HG03558 (cell line): ENCODE measurements around the gene BRIX1.

ENCODE experiments used
- ATAC-seq: cut with Tn5 transposase; IDR thresholded peaks from one replicate; pipeline ENCODE4 v1.9.1; 2021; ENCODE audit warnings: moderate number of reproducible peaks; ENCODE audit not compliant: unreplicated experiment; ENCODE audit errors: extremely low read depth

BRIX1 gene, protein sequence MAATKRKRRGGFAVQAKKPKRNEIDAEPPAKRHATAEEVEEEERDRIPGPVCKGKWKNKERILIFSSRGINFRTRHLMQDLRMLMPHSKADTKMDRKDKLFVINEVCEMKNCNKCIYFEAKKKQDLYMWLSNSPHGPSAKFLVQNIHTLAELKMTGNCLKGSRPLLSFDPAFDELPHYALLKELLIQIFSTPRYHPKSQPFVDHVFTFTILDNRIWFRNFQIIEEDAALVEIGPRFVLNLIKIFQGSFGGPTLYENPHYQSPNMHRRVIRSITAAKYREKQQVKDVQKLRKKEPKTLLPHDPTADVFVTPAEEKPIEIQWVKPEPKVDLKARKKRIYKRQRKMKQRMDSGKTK

DNA sequence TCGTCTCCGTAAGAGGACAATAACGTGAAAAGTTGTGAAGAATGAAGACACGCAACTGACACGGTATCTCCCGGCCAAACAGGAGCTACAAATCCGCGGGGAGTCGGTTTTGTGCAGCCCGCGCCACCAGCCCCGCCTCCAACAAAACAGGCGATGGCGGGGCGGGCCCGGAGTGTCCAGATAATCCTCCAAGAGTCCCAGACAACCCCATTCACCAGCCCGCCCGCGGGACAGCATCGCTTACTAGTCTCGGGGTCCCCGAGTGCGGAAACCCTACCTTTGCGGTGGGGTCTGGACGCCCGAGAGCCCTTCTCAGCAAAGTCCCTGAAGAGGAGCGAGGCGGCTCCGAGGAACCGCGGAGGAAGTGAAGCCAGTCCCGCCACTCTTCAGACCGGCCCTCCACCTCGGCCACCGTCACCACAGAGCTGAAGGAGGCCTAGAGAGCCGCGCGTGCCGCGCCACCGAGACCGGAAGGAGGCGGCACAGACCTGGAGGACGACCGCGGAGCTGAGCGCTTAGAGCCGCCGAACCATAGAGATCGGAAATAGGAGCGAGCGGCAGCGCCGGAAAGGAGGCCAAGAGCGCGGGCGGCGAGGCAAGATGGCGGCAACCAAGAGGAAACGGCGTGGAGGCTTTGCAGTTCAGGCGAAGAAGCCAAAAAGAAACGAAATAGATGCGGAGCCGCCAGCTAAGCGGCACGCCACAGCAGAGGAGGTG, at the start of gene BRIX1, which contains the start of gene RAD1:
TSS of gene BRIX1 (plus strand) at position 573 of the 717 bp plus-strand sequence. CDS start at position 601, 28 bp downstream.
TSS of gene RAD1 (minus strand) at position 366 of the 717 bp plus-strand sequence. CDS start 612 bp downstream, outside the sequence.
- peak; percentile 98 for ATAC-seq

DNA sequence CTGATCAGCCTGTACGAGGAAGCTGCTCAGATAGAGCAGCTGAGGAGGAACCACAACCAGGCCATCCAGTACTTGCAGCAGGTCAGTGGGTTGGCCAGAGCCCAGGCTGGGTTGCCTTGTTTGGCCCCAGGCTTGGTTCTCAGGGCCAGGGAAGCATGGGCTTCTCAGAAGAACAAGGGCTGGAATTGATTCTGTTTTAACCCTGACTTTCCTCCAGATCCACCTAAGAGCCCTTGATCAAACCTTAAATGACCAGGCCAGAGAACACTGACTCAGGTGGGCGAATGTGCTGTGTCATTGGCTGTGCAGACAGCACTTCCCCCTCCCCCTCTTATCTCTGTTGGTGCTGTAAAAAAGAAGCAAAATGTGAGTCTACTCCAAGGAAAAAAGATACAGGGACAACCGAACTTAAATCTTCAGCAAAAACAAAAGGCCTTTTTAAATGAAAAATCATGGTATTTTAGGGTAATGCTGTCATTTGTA, 48.5 kb upstream of the BRIX1 start:
- ATAC-seq, result no peak

DNA sequence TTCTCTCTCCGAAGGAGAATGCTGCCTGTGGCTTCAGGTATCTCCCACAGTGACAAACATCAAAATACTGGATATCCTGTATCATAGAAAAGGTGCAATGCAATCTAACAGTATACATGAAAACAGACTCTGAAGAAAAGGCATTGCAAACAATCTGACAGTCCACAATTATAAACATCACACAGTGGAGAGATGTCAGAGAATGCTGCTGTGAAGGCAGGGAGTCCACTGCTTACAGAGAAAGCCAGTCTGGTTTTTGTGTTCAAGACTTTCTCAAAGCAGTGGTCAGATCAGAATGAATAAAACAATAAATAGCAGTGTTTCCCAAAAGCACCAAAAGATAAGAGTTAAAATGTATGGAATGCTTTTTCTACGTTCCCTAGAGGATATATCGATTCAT, 47.9 kb upstream of the BRIX1 start:
- ATAC-seq, result no peak

DNA sequence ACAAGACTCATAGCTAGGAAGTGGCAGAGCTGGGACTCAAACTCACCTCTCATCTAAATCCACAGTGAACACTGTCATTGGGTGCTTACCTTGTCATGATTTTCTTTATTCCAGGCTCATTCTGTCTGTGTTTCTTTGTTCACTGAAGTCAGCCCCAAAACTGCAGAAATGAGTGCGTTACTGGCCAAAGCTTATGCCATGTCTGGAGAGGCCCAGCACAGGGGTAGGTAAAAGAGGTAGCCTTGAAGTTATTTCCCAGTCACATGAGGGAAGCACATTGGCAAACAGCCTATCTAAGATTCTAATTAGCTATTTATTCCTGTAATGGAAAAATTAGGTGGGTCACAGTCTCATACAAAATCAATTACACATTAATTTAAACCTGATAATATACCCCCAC, 46.7 kb upstream of the BRIX1 start:
- no peak for ATAC-seq

DNA sequence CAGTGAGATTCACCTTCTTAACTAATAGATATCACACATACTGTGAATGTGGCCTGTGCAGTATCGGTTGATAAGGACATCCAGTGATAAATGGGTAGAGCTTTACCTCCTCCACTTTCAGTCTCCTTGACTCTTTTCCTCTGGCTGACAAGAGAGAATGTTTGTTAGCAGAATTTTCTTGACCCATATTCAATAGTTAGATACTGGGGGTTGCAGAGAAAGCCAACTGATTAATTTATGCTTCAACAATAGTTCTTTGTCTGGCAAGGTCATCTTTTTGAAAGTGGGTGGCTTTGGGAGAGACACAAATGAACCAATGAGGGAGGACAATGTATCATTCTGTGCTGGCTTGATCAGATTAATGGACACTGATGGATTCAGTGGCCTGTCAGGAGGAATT, 46.3 kb upstream of the BRIX1 start:
- no peak for ATAC-seq

DNA sequence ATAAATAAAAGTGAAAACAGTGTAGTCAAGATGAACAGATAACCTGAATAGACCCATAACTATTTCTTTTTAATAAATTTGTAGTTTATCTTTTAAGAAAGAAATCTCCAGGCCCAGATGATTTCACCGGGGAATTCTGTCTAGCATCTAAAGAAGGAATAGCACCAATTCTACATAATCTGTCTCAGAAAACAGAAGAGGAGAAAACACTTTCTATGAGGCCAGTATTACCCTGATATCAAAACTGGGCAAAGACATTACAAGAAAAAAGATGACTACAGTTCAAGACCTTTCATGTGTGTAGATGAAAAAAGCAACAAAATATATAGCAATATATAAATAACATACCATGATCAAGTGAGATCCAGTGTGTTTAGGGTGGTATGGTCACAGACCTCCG, 45.1 kb upstream of the BRIX1 start:
- no peak for ATAC-seq

DNA sequence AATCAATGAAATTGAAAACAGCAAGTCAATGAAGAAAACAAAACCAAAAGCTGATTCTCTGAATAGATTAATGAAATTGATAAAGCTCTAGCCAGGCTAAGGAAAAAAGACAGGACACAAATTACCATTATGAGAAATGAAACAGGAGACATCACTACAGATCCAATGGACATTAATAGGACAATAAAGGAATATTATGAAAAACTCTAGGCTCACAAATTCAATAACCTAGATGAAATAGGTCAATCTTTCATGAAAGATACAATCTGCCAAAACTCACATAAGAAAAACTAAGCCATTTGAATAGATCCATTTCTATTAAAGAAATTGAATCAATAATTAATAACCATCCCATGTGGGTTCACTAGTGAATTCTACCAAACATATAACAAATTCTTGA, 39.2 kb upstream of the BRIX1 start:
- no peak for ATAC-seq

DNA sequence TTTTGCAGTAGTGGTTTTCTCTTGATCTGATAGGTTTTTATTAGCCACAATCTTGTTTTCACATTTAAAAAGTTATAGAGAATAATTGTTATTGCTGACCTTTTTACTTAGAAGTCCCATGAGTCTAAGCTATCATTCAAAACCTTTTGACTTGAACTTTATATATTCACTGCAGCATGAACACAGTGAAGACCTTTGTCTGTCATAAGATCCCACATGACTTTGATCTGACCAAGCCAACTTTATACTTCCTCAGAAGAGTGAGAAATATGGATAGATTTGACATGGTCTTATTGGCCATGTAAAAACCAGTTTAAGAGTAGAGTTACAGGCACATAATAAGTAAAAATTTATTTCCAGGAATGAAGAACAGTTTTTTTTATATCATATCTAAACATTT, 34.3 kb upstream of the BRIX1 start:
- no peak for ATAC-seq

DNA sequence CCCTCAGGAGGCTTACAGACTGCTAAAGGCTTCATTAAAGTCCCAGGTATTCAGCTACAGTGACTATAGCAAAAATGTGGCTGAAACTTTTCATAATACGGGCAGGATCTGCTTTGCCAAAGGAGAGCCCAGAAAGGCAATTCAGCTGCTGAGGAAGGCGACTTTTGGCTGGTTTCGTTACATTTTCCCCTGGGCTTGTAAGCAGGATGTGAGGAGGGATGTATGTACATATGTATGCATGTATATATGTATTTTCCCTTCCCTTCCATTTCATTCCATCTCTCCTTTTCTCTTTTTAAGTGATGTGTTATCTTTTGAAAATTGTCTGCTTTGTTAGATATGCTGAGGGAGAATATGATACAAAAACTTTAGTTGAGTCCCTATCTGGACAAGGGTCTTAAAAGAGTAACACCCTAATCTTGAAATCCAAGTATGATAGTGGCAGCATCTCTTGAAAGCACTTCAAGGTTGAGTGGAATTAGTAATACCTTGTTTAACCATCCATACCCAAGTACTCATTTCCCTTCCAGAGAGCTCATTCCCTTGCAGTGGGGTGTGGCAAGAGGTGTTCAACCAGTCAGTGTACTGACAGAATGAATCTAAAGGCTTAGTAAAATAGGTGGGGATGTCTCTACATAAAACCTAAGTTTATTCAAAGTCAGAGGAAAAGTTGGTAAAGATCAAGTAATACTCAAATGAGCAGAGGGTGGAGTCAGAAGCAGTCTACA, 29.0 kb upstream of the BRIX1 start:
- no peak for ATAC-seq

DNA sequence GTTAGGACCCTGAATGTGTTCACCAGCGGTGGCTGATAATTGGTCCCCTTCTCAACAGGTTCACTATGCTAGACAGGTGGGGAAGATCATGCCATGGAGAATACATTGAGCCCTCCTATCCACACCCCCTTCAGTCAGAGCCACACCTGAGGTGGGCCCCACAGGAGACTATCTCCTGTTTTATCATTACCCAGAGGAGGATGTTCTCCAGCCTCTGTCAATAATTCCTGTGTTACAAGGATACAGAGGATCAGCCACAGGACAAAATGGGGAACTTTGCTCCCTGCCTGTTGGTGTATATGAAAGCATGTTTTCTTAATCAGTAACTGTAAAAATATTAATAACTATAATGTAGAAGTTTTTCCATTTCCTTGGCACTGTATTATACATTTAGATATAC, 26.1 kb upstream of the BRIX1 start:
- ATAC-seq, result no peak

DNA sequence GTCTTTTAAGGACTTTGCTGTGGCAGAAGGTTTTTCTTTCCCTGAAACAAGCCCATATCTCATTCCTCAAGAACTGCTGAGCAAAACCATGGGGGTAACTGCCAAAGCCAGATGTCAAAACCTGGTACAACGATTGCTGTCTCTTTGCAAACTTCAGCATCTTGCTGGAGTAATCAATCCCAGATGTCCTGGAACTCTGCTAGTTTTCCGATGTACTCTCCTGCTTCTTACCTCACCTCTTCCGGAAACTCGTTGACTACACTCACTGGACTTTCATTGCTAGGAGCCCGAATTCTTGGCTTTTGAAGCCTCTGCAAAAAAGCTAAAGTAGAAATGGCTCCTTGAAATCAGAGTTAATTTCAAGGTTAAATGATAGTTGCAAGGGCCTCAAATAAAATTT, 23.5 kb upstream of the BRIX1 start:
- no peak for ATAC-seq

DNA sequence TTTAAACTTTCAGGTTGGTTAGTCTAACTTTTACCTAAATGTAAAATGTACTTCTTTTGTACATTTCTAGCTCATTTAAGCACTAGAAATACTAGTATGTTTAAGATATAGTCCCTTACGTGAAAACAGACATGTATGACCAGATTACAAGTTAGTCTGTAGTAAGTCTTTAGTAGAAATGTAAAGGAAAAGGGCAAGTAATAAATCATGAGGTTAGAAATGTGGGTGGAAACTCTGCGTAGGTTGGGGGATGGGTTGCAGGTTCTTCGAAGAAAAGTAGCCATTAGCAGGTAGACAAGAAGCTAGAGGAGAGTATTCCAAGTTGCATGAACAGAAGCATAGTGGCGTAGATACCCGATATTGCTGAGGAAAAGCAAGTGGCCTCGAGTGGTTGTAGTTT, 23.1 kb upstream of the BRIX1 start:
- ATAC-seq, result no peak

DNA sequence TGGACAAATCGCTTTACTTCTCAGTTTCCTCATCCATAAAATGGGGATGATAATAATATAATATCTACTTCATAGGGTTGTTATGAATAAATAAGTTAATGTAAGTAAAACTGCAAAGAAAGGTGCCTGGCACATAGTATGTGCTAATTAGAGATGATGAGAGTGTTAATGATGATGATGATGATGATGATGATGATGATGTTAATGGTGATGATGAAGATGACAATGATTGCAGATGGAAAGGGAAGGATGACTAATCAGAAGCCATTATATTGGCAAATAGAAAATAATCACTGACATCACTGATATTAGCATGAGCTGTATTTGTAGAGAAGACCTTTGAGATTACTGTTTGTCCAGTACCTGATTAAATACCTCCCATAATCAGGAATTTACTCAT, 20.8 kb upstream of the BRIX1 start:
- no peak for ATAC-seq

DNA sequence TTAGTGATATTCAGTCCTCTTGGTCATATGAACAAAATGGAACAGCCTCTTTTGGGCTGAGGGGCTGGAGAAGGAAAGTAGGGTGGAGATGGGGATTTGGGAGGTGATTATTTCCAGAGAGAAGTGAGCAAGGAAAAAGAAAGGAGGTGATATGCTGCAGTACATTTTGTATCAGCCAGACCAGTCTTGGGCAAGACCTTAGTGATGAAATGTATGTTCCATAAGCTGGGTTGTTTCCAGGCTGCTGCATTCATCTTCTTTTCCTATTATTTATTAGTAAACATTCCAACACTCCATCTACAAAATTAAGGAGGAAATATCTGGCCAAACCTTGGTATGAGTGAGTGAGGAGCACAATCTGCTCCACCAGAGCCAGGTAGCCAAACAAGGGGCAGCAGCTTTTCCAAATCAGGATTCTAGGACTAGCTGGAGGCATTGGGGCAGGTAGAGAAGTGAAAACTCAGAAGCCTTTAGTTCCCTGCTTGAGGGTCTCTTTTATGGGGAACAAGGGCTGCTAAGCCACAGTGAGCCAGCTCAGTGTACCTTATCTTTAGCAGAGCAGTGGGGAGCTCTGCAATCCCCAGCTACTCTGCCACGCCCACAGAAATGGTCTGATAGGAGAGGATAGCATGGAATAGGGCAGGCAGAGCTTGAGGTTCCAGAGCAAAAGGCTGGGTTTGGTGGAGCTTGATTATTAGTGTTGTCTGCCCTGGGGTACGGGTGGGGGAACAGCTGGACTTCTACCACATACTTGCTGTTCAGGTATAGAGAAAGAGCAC, 19.7 kb upstream of the BRIX1 start:
- no peak for ATAC-seq

DNA sequence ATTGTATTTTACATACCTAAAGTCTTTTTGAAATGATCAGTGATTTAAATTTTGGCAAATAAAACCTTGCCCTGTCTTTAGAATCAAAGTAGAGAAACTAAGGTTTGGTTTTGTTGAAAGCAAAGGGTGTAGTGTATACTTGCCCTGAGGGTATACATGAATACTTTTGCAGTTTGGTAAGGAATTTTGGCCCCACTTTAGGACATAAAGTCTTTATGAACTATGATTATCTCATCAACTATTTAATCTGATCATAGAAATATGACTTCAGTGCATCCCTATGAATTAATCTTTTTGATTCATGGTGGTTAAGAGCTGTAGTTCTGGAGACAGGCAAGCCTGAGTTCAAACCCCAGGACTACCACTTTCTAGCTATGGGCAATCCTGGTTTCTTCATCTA, 17.9 kb upstream of the BRIX1 start:
- ATAC-seq, result no peak

DNA sequence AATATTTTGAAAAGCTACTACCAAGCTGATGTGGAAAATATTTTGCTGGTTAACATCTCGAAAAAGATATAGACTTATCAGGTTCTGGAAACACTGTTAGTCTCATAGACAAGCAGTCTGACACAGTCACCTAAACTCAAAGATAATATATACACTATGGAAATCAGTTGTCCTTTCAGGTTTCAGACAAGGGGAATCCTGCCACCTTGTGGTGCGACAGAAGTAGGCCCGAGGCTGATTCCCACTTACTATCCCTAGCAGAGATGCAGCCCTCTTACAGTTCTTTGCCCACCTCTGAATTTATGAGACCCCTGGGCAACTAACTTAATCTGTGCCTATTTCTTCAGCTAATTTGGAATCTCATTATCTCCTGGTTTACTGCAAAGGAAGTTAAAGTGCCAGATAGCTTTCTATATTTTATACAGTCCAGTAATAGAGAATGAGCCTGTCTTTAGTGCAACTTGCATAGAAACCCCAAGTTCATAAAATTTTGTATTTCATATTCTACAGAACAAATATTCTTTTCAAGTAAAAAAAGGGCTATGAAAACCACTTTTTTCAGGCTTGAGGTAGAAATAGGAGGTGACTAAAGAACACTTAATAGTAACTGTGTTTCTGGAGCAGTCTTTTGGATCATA, 17.1 kb upstream of the BRIX1 start:
- no peak for ATAC-seq

DNA sequence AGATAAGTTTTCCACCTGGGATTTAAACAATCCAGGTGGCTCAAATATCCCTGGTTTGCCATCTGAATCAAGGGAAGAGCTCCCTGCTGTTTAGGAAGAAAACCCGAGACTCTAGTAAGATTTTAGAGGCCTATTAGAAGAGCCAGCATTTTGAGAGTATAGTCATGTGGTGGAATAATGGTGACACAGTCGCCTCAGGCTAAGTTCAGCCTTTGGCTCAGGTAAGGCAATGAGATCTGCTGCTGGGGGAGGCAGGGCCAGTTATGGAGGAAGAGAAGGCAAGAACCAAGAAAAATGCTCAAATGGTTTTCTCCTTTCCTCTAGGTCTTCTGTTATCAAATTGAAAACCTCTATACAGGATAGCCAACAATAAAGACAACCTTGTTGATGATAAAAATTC, 16.4 kb upstream of the BRIX1 start:
- no peak for ATAC-seq

DNA sequence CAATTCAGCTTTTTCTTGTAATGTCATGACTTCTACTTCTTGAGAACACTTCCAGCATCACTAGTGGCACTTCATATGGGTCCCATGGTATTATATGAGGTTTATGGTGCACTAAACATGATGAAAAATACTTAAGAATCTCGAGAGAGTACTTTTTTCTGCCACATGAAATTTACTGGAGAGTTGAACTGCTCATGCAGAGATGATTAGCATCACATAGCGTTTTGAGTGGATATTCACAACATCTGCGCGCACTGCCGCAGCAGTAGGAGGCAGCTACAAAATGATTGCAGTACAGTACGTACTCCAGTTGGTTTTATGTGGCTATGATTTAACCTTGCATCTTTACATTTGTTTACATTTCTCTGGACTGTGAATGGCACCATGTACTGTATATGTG, 14.9 kb upstream of the BRIX1 start:
- no peak for ATAC-seq

DNA sequence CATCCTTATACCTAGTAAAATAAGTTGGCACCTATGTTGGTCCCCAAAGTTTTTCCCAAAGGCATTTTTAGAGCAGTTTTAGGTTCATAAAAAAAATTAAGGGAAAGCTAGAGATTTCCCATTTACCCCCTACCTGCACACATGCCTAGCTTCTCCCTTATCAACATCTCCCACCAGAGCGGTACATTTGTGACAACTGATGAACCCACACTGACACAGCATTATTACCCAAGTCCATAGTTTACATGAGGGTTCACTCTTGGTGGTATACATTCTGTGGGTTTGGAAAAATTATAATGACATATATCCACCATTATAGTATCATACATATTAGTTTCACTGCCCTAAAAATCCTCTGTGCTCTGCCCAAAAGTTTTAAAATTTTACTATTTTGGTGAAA, 12.3 kb upstream of the BRIX1 start:
- ATAC-seq, result no peak

DNA sequence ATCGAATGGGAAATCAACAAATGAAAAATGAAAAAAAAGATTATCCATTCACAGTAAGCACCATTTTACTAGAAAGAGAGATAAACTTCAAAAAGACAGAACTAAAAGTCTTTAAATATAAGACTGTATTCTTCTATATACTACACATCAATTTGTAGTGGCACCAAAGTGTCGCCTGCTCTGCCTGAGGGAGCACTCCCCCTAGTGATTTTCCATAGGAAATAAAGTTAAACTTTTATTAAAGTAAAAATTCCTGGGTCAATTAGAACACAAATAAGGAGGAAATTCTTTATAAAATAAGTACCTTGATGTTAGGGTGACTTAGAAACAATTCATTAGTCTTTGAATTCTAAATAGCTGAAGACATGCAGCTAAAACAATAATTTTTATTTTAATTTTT, 9.9 kb upstream of the BRIX1 start:
- ATAC-seq, result no peak
